T-cell (primary cell): ENCODE measurements around the gene IFNL1. TPM values are rescaled to one million over a fixed set of nuclear protein-coding genes. Genes with fewer than 3 reads are reported as not detected.
A peak's percentile ranks its signal among the peaks of the same experiment; 100 is the strongest.
"Not testable (repeated sequence)": the region's sequence is repeated elsewhere in the genome, so short reads cannot be mapped to it uniquely, and the experiment has no call there.

Experiments
- ATAC-seq, 4 experiments: fragments of 200-7000 bp in 3 of 4; fragments of 150-1000 bp in 1 of 4; cut with Tn5 transposase; replicated peaks in 1 of 4; 1 replicate in 3 of 4; 2 replicates in 1 of 4; pipeline ENCODE4 v1.10.0; 2021; ENCODE audit warnings: moderate library complexity in 3 of 4, mild to moderate bottlenecking in 2 of 4, moderate number of reproducible peaks in 1 of 4
- CTCF ChIA-PET, 2 donors: fragments of 300-600 bp; sonication (Branson Sonifier 250); formaldehyde crosslinking; loops; one replicate each; lab custom pipeline; 2022; ENCODE audit warnings: antibody characterized with exemption in 2 of 2; lab: Charles Lee
- POLR2A ChIA-PET, 2 donors: fragments of 300-600 bp; sonication (Branson Sonifier 250); formaldehyde crosslinking; loops; one replicate each; lab custom pipeline; 2022; ENCODE audit warnings: antibody characterized with exemption in 2 of 2; lab: Charles Lee
- DNase-seq, 35 experiments: peaks; one replicate each; pipeline versions ENCODE4 v3.0.0 to v3.0.0-alpha.2; 2013 to 2023
- H3K27ac ChIP-seq: one replicate; pipeline ENCODE4 v1.5.1; 2013; ENCODE audit warnings: low read length
- H3K27me3 ChIP-seq, 2 experiments: replicated peaks in 1 of 2; 1 replicate in 1 of 2; 2 replicates in 1 of 2; pipeline versions ENCODE4 v1.6.1 to v1.7.0; 2013; ENCODE audit warnings: low read length in 1 of 2, mixed read lengths in 1 of 2; ENCODE audit not compliant: control insufficient read depth in 2 of 2, insufficient read depth in 2 of 2; ENCODE audit errors: extremely low read depth in 1 of 2
- H3K36me3 ChIP-seq, 2 donors: 1 replicate in 1 of 2; 2 replicates in 1 of 2; pipeline versions ENCODE4 v1.6.1 to v1.7.0; 2013; ENCODE audit warnings: low read length in 1 of 2; ENCODE audit not compliant: control insufficient read depth in 2 of 2, insufficient read depth in 1 of 2; ENCODE audit errors: extremely low read depth in 1 of 2
- H3K4me1 ChIP-seq, 2 experiments: 1 replicate in 1 of 2; 2 replicates in 1 of 2; pipeline versions ENCODE4 v1.6.1 to v1.7.0; 2013; ENCODE audit warnings: low read length in 2 of 2, mixed read lengths in 1 of 2; ENCODE audit not compliant: insufficient read depth in 2 of 2, control insufficient read depth in 1 of 2; ENCODE audit errors: extremely low read depth in 1 of 2
- H3K4me3 ChIP-seq, 2 donors: 1 replicate in 1 of 2; 2 replicates in 1 of 2; pipeline versions ENCODE4 v1.5.1 to v1.7.0; 2013; ENCODE audit warnings: mild to moderate bottlenecking in 2 of 2, low read length in 1 of 2, moderate library complexity in 1 of 2; ENCODE audit not compliant: control insufficient read depth in 1 of 2; ENCODE audit errors: extremely low read depth in 1 of 2
- H3K9me3 ChIP-seq: 2 replicates; pipeline ENCODE4 v1.7.0; 2013
- H3K27ac Mint-ChIP-seq, 2 donors: one replicate each; pipeline ENCODE4 v1.8.0; 2020 to 2021; ENCODE audit warnings: mild to moderate bottlenecking in 2 of 2, mixed read lengths in 2 of 2
- H3K27me3 Mint-ChIP-seq, 2 donors: one replicate each; pipeline ENCODE4 v1.8.0; 2021 to 2022; ENCODE audit warnings: mixed read lengths in 2 of 2
- H3K36me3 Mint-ChIP-seq: one replicate; pipeline ENCODE4 v1.8.0; 2021; ENCODE audit warnings: mixed read lengths
- H3K4me1 Mint-ChIP-seq, 3 donors: one replicate each; pipeline ENCODE4 v1.8.0; 2020 to 2022; ENCODE audit warnings: mixed read lengths in 3 of 3, mild to moderate bottlenecking in 1 of 3
- H3K4me3 Mint-ChIP-seq, 3 donors: one replicate each; pipeline ENCODE4 v1.8.0; 2020 to 2022; ENCODE audit warnings: mild to moderate bottlenecking in 3 of 3, mixed read lengths in 3 of 3, moderate library complexity in 3 of 3
- H3K9me3 Mint-ChIP-seq, 3 donors: one replicate each; pipeline ENCODE4 v1.8.0; 2020 to 2022; ENCODE audit warnings: mixed read lengths in 3 of 3
- WGBS: methylation state at CpG from one replicate; pipeline ENCODE4 v1.1.5; 2013; ENCODE audit warnings: missing lambda C conversion rate; ENCODE audit not compliant: insufficient coverage; 5-methylcytosine and 5-hydroxymethylcytosine counted together
- total RNA-seq, 35 experiments: library from RNA in 6 of 35; stranded (reverse) in 6 of 35; fragments of 120-200 nt in 1 of 35; gene quantifications; one replicate each; pipeline versions ENCODE4 v1.2.1 to v1.2.4 and lab custom pipeline; 2013 to 2026

IFNL1 gene
- total RNA-seq, 5 donors from 2014 or later (not counting 1 experiment from before 2014, with no cell fraction given) = 0.49 TPM; not detected in 4

DNA sequence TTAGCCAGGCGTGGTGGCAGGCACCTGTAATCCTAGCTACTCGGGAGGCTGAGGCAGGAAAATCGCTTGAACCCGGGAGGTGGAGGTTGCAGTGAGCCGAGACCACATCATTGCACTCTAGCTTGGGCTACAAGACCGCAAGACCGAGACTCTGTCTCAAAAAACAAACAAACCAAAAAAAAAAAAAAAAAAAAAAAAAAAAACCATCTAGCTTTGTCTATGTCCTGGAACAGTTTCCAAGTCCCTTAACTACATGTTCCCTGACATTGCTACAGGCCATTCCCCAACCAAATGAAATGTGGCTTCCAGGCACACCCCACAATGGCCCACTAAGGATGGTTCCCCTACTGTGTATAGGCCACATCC is 13.1 kb downstream of the IFNL1 start:
- H3K4me3 Mint-ChIP-seq, H3K27ac ChIP-seq, H3K27me3 Mint-ChIP-seq, DNase-seq, H3K27me3 ChIP-seq, H3K4me3 ChIP-seq, H3K9me3 Mint-ChIP-seq, H3K4me1 ChIP-seq, H3K27ac Mint-ChIP-seq, CTCF ChIA-PET, H3K9me3 ChIP-seq, ATAC-seq: not testable (repeated sequence)
- Mint-ChIP-seq H3K4me1 (peaks cover 5 to 33% (median 10%) of the 10 kb centered on the region in 3 donors), H3K36me3 (peaks cover 36% of the 10 kb centered on the region)
- peaks cover 14 to 38% of the 10 kb centered on the region in 2 donors for H3K36me3 ChIP-seq
- WGBS = 90% methylated on average over 6 of the region's 7 CpGs
- POLR2A ChIA-PET = interaction anchor here in 1 of 2 donors (0.7 kb wide), 1 partner anchor 36 kb away, joined by 9 read pairs; no protein-coding TSS in a partner anchor

- ChIA-PET POLR2A (no interaction called here), CTCF (no interaction called here)
- Mint-ChIP-seq H3K27me3 (no peaks in the 10 kb centered on the region), H3K4me1 (peaks cover 5 to 25% (median 10%) of the 10 kb centered on the region in 3 donors), H3K36me3 (peaks cover 37% of the 10 kb centered on the region), H3K27ac (peak overlapping the region in 1 of 2 donors; percentile 68), H3K4me3 (no peak overlapping the region), H3K9me3 (no peaks in the 10 kb centered on the region)
- H3K4me3 ChIP-seq = no peak overlapping the region
- no peak overlapping the region for H3K27ac ChIP-seq
- DNase-seq = no peak
- H3K36me3 ChIP-seq = peaks cover 21 to 46% of the 10 kb centered on the region in 2 donors
- H3K27me3 ChIP-seq = peaks cover 0 to 3% of the 10 kb centered on the region in 2 experiments
- WGBS = 87% methylated on average over 10 of the region's 11 CpGs
- no peak for ATAC-seq
- peaks cover 0 to 6% of the 10 kb centered on the region in 2 experiments for H3K4me1 ChIP-seq
- no peaks in the 10 kb centered on the region for H3K9me3 ChIP-seq
Measured at GRCh38 chr19:39310558-39311311, 14.5 kb downstream of the IFNL1 start.

DNA sequence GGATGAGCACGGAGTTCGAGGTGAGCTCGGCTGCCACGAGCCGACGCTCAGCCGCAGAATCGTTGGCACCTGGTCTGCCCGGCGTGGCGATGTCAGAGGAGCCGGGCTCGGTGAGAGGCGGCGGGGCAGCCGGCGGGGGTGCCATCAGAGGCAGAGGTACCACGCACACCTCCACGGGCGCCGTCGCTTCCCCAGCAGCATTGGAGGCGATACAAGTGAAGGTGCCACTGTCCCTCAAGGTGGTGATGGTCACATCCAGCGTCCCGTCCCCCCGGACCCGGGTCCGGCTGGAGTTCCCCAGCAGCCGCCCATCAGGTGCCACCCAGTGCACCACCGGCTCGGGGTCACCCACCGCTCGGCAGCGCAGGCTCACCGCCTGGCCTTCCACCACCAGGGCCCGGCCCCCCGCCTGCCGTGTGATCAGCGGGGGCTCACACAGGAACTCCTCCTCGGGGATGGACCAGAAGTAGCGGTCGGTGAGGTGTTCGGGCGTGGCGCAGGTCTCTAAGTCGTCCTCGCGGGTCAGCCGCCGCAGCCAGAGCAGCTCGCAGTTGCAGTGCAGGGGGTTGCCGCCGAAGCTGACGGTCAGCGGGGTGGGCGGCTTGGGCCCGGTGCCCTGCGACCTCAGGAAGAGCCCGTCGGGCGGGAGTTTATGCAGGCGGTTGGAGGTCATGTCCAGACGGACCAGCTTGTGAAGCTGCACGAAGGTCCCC is 18.0 kb downstream of the IFNL1 start:
- H3K9me3 ChIP-seq = no peaks in the 10 kb centered on the region
- H3K4me1 Mint-ChIP-seq = peaks cover 10 to 44% (median 16%) of the 10 kb centered on the region in 3 donors
- H3K27me3 ChIP-seq = no peaks in the 10 kb centered on the region
- H3K36me3 ChIP-seq = peaks cover 28 to 54% of the 10 kb centered on the region in 2 donors
- H3K27ac ChIP-seq = no peak overlapping the region
- H3K4me3 Mint-ChIP-seq = no peak overlapping the region
- peaks cover 30% of the 10 kb centered on the region for H3K36me3 Mint-ChIP-seq
- H3K27me3 Mint-ChIP-seq = no peaks in the 10 kb centered on the region
- ChIA-PET CTCF (interaction anchor here in 1 of 2 donors (0.5 kb wide), 1 partner anchor 193 kb away, joined by 3 read pairs; no protein-coding TSS in a partner anchor), POLR2A (no interaction called here)
- H3K4me1 ChIP-seq = peaks cover 0 to 7% of the 10 kb centered on the region in 2 experiments
- DNase-seq (no peak), ATAC-seq (no peak)
- 95% methylated on average over 64 of the region's 64 CpGs for WGBS
- H3K4me3 ChIP-seq = no peak overlapping the region
- no peak overlapping the region for H3K27ac Mint-ChIP-seq
- H3K9me3 Mint-ChIP-seq = no peaks in the 10 kb centered on the region

DNA sequence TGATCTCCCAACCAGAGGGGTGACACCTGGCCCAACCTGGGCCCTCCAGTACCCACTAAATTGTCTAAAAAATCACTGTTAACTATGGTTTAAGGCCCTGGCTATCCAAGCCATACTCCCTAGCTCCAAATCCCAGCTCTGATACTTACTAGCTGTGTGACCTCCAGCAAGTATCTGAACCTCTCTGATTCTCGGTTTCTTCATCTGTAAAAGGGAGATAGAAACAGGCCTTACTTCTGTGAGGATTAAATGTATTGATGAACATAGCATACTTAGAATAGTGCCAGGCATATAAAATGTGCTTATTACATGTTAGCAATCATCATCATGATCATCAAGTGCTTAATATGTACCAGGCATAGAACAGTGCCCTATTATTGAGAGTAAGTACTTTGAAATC is 19.7 kb downstream of the IFNL1 start:
- no peak overlapping the region for H3K27ac Mint-ChIP-seq
- peaks cover 23% of the 10 kb centered on the region for H3K36me3 Mint-ChIP-seq
- ATAC-seq (no peak), DNase-seq (no peak)
- Histone ChIP-seq H3K4me3 (no peak overlapping the region), H3K36me3 (peaks cover 26 to 46% of the 10 kb centered on the region in 2 donors), H3K9me3 (no peaks in the 10 kb centered on the region), H3K27ac (no peak overlapping the region), H3K27me3 (peaks cover 0 to 2% of the 10 kb centered on the region in 2 experiments), H3K4me1 (peaks cover 2 to 17% of the 10 kb centered on the region in 2 experiments)
- H3K4me1 Mint-ChIP-seq = peaks cover 17 to 38% (median 17%) of the 10 kb centered on the region in 3 donors
- no peaks in the 10 kb centered on the region for H3K9me3 Mint-ChIP-seq
- no CpG with 5 or more reads among the region's 1 CpG for WGBS
- CTCF ChIA-PET = no interaction called here
- H3K27me3 Mint-ChIP-seq = no peaks in the 10 kb centered on the region
- H3K4me3 Mint-ChIP-seq = no peak overlapping the region
- POLR2A ChIA-PET = no interaction called here

- CTCF ChIA-PET = no interaction called here
- peaks cover 19% of the 10 kb centered on the region for H3K36me3 Mint-ChIP-seq
Measured at GRCh38 chr19:39316627-39317321, 20.6 kb downstream of the IFNL1 start.

GRCh38 chr19:39317476-39317875 is 21.3 kb downstream of the IFNL1 start:
- no peaks in the 10 kb centered on the region for H3K9me3 ChIP-seq
- H3K27me3 ChIP-seq = peaks cover 0 to 2% of the 10 kb centered on the region in 2 experiments
- H3K27ac Mint-ChIP-seq = no peak overlapping the region
- peaks cover 2 to 19% of the 10 kb centered on the region in 2 experiments for H3K4me1 ChIP-seq
- 100% methylated on average over 2 of the region's 4 CpGs for WGBS
- H3K4me3 ChIP-seq = no peak overlapping the region
- H3K36me3 ChIP-seq = peaks cover 24 to 34% of the 10 kb centered on the region in 2 donors
- ChIA-PET CTCF (no interaction called here), POLR2A (no interaction called here)
- H3K27me3 Mint-ChIP-seq = no peaks in the 10 kb centered on the region
- DNase-seq (no peak), ATAC-seq (no peak)
- H3K36me3 Mint-ChIP-seq = peaks cover 15% of the 10 kb centered on the region
- no peak overlapping the region for H3K27ac ChIP-seq
- H3K4me1 Mint-ChIP-seq = peaks cover 22 to 36% (median 25%) of the 10 kb centered on the region in 3 donors
- no peaks in the 10 kb centered on the region for H3K9me3 Mint-ChIP-seq
- no peak overlapping the region for H3K4me3 Mint-ChIP-seq

More at GRCh38 chr19:39316627-39317321, 20.6 kb downstream of the IFNL1 start:
- no peak overlapping the region for H3K4me3 Mint-ChIP-seq
- peaks cover 22 to 38% (median 24%) of the 10 kb centered on the region in 3 donors for H3K4me1 Mint-ChIP-seq
- H3K9me3 ChIP-seq = no peaks in the 10 kb centered on the region
- ATAC-seq (no peak), DNase-seq (no peak)
- peak overlapping the region in 1 of 2 donors; percentile 4 for H3K27ac Mint-ChIP-seq
- peaks cover 24 to 39% of the 10 kb centered on the region in 2 donors for H3K36me3 ChIP-seq
- peaks cover 2 to 19% of the 10 kb centered on the region in 2 experiments for H3K4me1 ChIP-seq
- no peaks in the 10 kb centered on the region for H3K27me3 Mint-ChIP-seq
- no peak overlapping the region for H3K27ac ChIP-seq
- no peaks in the 10 kb centered on the region for H3K9me3 Mint-ChIP-seq
- H3K27me3 ChIP-seq = peaks cover 0 to 2% of the 10 kb centered on the region in 2 experiments
- POLR2A ChIA-PET = no interaction called here
- H3K4me3 ChIP-seq = no peak overlapping the region
- WGBS = 95% methylated on average over 4 of the region's 12 CpGs
